ENCODE results near the gene BEST4.
"Not testable (repeated sequence)": the region's sequence is repeated elsewhere in the genome, so short reads cannot be mapped to it uniquely, and the experiment has no call there.

The BEST4 gene

GRCh38 chr1:44828003-44828651 lies 40.2 kb upstream of the BEST4 start:
- Histone ChIP-seq H3K9ac (ENCODE audit: low read length in 5 of 5) (no peak overlapping the region), H3K4me1 (ENCODE audit: control insufficient read depth in 5 of 5, insufficient read depth in 5 of 5, low read length in 5 of 5) (peaks cover 0 to 19% (median 11%) of the 10 kb centered on the region in 5 donors), H3K4me3 (ENCODE audit: low read depth in 1 of 5, low read length in 5 of 5) (no peak overlapping the region), H3K27me3 (ENCODE audit: control insufficient read depth in 5 of 5, insufficient read depth in 4 of 5, low read length in 5 of 5) (no peaks in the 10 kb centered on the region), H3K36me3 (ENCODE audit: control insufficient read depth in 5 of 5, insufficient read depth in 5 of 5, low read length in 5 of 5) (no peaks in the 10 kb centered on the region), H3K9me3 (ENCODE audit: control insufficient read depth in 5 of 5, low read length in 5 of 5) (no peaks in the 10 kb centered on the region), H3K27ac (ENCODE audit: low read depth, low read length) (no peak overlapping the region)

GRCh38 chr1:44827197-44828002 lies 39.4 kb upstream of the BEST4 start:
- Histone ChIP-seq H3K9me3 (ENCODE audit: control insufficient read depth in 5 of 5, low read length in 5 of 5) (no peaks in the 10 kb centered on the region), H3K4me1 (ENCODE audit: control insufficient read depth in 5 of 5, insufficient read depth in 5 of 5, low read length in 5 of 5) (peaks cover 0 to 19% (median 11%) of the 10 kb centered on the region in 5 donors), H3K27ac (ENCODE audit: low read depth, low read length) (no peak overlapping the region), H3K9ac (ENCODE audit: low read length in 5 of 5) (no peak overlapping the region), H3K4me3 (ENCODE audit: low read depth in 1 of 5, low read length in 5 of 5) (no peak overlapping the region), H3K27me3 (ENCODE audit: control insufficient read depth in 5 of 5, insufficient read depth in 4 of 5, low read length in 5 of 5) (no peaks in the 10 kb centered on the region), H3K36me3 (ENCODE audit: control insufficient read depth in 5 of 5, insufficient read depth in 5 of 5, low read length in 5 of 5) (no peaks in the 10 kb centered on the region)

GRCh38 chr1:44826375-44827196 lies 38.6 kb upstream of the BEST4 start:
- Histone ChIP-seq H3K9ac (ENCODE audit: low read length in 5 of 5) (peak overlapping the region in 1 of 5 donors; percentile 7), H3K36me3 (ENCODE audit: control insufficient read depth in 5 of 5, insufficient read depth in 5 of 5, low read length in 5 of 5) (no peaks in the 10 kb centered on the region), H3K27ac (ENCODE audit: low read depth, low read length) (no peak overlapping the region), H3K4me3 (ENCODE audit: low read depth in 1 of 5, low read length in 5 of 5) (peak overlapping the region in 3 of 5 donors; percentile 16 to 39 (median 35)), H3K4me1 (ENCODE audit: control insufficient read depth in 5 of 5, insufficient read depth in 5 of 5, low read length in 5 of 5) (peaks cover 0 to 19% (median 11%) of the 10 kb centered on the region in 5 donors), H3K27me3 (ENCODE audit: control insufficient read depth in 5 of 5, insufficient read depth in 4 of 5, low read length in 5 of 5) (no peaks in the 10 kb centered on the region), H3K9me3 (ENCODE audit: control insufficient read depth in 5 of 5, low read length in 5 of 5) (no peaks in the 10 kb centered on the region)

GRCh38 chr1:44824392-44824791 lies 36.4 kb upstream of the BEST4 start:
- H3K27me3 ChIP-seq (ENCODE audit: control insufficient read depth in 5 of 5, insufficient read depth in 4 of 5, low read length in 5 of 5); H3K27ac ChIP-seq (ENCODE audit: low read depth, low read length); H3K9ac ChIP-seq (ENCODE audit: low read length in 5 of 5); H3K36me3 ChIP-seq (ENCODE audit: control insufficient read depth in 5 of 5, insufficient read depth in 5 of 5, low read length in 5 of 5); H3K9me3 ChIP-seq (ENCODE audit: control insufficient read depth in 5 of 5, low read length in 5 of 5); H3K4me3 ChIP-seq (ENCODE audit: low read depth in 1 of 5, low read length in 5 of 5): not testable (repeated sequence)
- peaks cover 3 to 32% (median 25%) of the 10 kb centered on the region in 5 donors for H3K4me1 ChIP-seq (ENCODE audit: control insufficient read depth in 5 of 5, insufficient read depth in 5 of 5, low read length in 5 of 5)

- H3K27ac ChIP-seq (ENCODE audit: low read depth, low read length): no peak overlapping the region
- H3K36me3 ChIP-seq (ENCODE audit: control insufficient read depth in 5 of 5, insufficient read depth in 5 of 5, low read length in 5 of 5): no peaks in the 10 kb centered on the region
- no peaks in the 10 kb centered on the region for H3K9me3 ChIP-seq (ENCODE audit: control insufficient read depth in 5 of 5, low read length in 5 of 5)
- H3K9ac ChIP-seq (ENCODE audit: low read length in 5 of 5): no peak overlapping the region
- peaks cover 3 to 37% (median 26%) of the 10 kb centered on the region in 5 donors for H3K4me1 ChIP-seq (ENCODE audit: control insufficient read depth in 5 of 5, insufficient read depth in 5 of 5, low read length in 5 of 5)
- no peak overlapping the region for H3K4me3 ChIP-seq (ENCODE audit: low read depth in 1 of 5, low read length in 5 of 5)
- H3K27me3 ChIP-seq (ENCODE audit: control insufficient read depth in 5 of 5, insufficient read depth in 4 of 5, low read length in 5 of 5): no peaks in the 10 kb centered on the region
Observed at GRCh38 chr1:44822981-44823451, 35.0 kb upstream of the BEST4 start.

- Histone ChIP-seq H3K27ac (ENCODE audit: low read depth, low read length) (no peak overlapping the region), H3K4me3 (ENCODE audit: low read depth in 1 of 5, low read length in 5 of 5) (no peak overlapping the region), H3K4me1 (ENCODE audit: control insufficient read depth in 5 of 5, insufficient read depth in 5 of 5, low read length in 5 of 5) (peaks cover 3 to 36% (median 26%) of the 10 kb centered on the region in 5 donors), H3K9ac (ENCODE audit: low read length in 5 of 5) (no peak overlapping the region), H3K36me3 (ENCODE audit: control insufficient read depth in 5 of 5, insufficient read depth in 5 of 5, low read length in 5 of 5) (no peaks in the 10 kb centered on the region), H3K27me3 (ENCODE audit: control insufficient read depth in 5 of 5, insufficient read depth in 4 of 5, low read length in 5 of 5) (no peaks in the 10 kb centered on the region), H3K9me3 (ENCODE audit: control insufficient read depth in 5 of 5, low read length in 5 of 5) (no peaks in the 10 kb centered on the region)
Observed at GRCh38 chr1:44822131-44822701, 34.2 kb upstream of the BEST4 start.

GRCh38 chr1:44821240-44821715 lies 33.3 kb upstream of the BEST4 start:
- peaks cover 3 to 26% (median 23%) of the 10 kb centered on the region in 5 donors for H3K4me1 ChIP-seq (ENCODE audit: control insufficient read depth in 5 of 5, insufficient read depth in 5 of 5, low read length in 5 of 5)
- H3K9me3 ChIP-seq (ENCODE audit: control insufficient read depth in 5 of 5, low read length in 5 of 5): no peaks in the 10 kb centered on the region
- no peak overlapping the region for H3K9ac ChIP-seq (ENCODE audit: low read length in 5 of 5)
- no peak overlapping the region for H3K27ac ChIP-seq (ENCODE audit: low read depth, low read length)
- H3K36me3 ChIP-seq (ENCODE audit: control insufficient read depth in 5 of 5, insufficient read depth in 5 of 5, low read length in 5 of 5): no peaks in the 10 kb centered on the region
- peak overlapping the region in 2 of 5 donors; percentile 29 to 81 for H3K4me3 ChIP-seq (ENCODE audit: low read depth in 1 of 5, low read length in 5 of 5)
- no peaks in the 10 kb centered on the region for H3K27me3 ChIP-seq (ENCODE audit: control insufficient read depth in 5 of 5, insufficient read depth in 4 of 5, low read length in 5 of 5)

GRCh38 chr1:44820328-44821239 lies 32.6 kb upstream of the BEST4 start:
- H3K36me3 ChIP-seq (ENCODE audit: control insufficient read depth in 5 of 5, insufficient read depth in 5 of 5, low read length in 5 of 5): peaks cover 0 to 4% (median 0%) of the 10 kb centered on the region in 5 donors
- H3K4me1 ChIP-seq (ENCODE audit: control insufficient read depth in 5 of 5, insufficient read depth in 5 of 5, low read length in 5 of 5): peaks cover 3 to 23% (median 19%) of the 10 kb centered on the region in 5 donors
- peak overlapping the region; percentile 73 for H3K27ac ChIP-seq (ENCODE audit: low read depth, low read length)
- H3K9me3 ChIP-seq (ENCODE audit: control insufficient read depth in 5 of 5, low read length in 5 of 5): no peaks in the 10 kb centered on the region
- peak overlapping the region; percentile 69 to 97 (median 79) for H3K9ac ChIP-seq (ENCODE audit: low read length in 5 of 5)
- H3K4me3 ChIP-seq (ENCODE audit: low read depth in 1 of 5, low read length in 5 of 5): peak overlapping the region; percentile 75 to 94 (median 81)
- H3K27me3 ChIP-seq (ENCODE audit: control insufficient read depth in 5 of 5, insufficient read depth in 4 of 5, low read length in 5 of 5): no peaks in the 10 kb centered on the region

Data from subcutaneous abdominal adipose tissue (tissue), 5 donors.